Measurements from ENCODE around the gene GSDME. TPM values are rescaled to one million over a fixed set of nuclear protein-coding genes. Genes with fewer than 3 reads are reported as not detected.

GSDME gene
- total RNA-seq, 1 experiment from 2014 or later = 5.5 TPM

DNA sequence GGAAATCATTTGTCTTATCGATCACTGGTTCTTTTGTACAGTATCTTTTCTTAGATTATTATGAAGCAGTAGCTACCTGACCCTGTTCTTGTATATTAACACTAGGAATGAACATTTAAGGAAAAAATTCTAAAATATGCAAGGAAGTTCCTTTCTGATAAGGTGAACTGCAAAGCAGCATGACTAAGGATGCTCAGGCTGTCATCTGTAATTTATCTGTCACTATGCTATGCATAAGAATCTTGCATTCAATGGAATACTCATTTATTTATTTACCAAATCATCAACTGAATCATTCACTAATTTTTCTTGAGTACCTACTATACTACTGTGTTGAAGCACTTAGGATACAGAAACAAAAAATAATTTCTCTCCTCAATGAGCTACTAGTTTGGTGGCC, 5.8 kb downstream of the GSDME start:
- Histone ChIP-seq H2BK20ac (ENCODE audit: low read depth, low read length, poor library complexity, severe bottlenecking) (no peak overlapping the region), H3K27ac (ENCODE audit: insufficient read length, low read depth, low read length) (no peak overlapping the region), H2BK15ac (ENCODE audit: low read depth, low read length) (no peak overlapping the region), H3K4ac (ENCODE audit: low read depth, low read length) (no peak overlapping the region), H3K27me3 (ENCODE audit: insufficient read depth, low read length) (peaks cover 11% of the 10 kb centered on the region; the same call in 1 of the 2 replicates), H4K5ac (ENCODE audit: insufficient read length, low read depth, low read length) (no peak overlapping the region), H3K4me2 (ENCODE audit: insufficient read depth, insufficient read length, low read length) (no peak overlapping the region), H3K14ac (ENCODE audit: insufficient read depth, low read length) (no peak overlapping the region), H3K23ac (ENCODE audit: insufficient read length, low read depth, low read length) (no peak overlapping the region), H3K56ac (ENCODE audit: insufficient read length, low read depth, low read length) (no peak overlapping the region), H3K79me1 (ENCODE audit: insufficient read depth, low read depth, low read length, poor library complexity, severe bottlenecking) (no peaks in the 10 kb centered on the region), H4K20me1 (ENCODE audit: control insufficient read depth, insufficient read depth, insufficient read length) (no peaks in the 10 kb centered on the region), H3K4me1 (ENCODE audit: insufficient read depth, low read length) (no peaks in the 10 kb centered on the region), H3K79me2 (ENCODE audit: insufficient read depth, low read length) (no peaks in the 10 kb centered on the region), H4K8ac (replicated peaks; ENCODE audit: insufficient read length, low read depth, low read length) (no peak overlapping the region), H3K9me3 (ENCODE audit: control insufficient read depth, low read depth, low read length) (no peaks in the 10 kb centered on the region), H2BK12ac (ENCODE audit: insufficient read length, low read depth, low read length) (no peak overlapping the region), H3K18ac (ENCODE audit: insufficient read length, low read depth, low read length) (no peak overlapping the region), H3T11ph (ENCODE audit: low read length) (no peak overlapping the region), H3K9ac (ENCODE audit: extremely low read depth, insufficient read length, low read length) (no peak overlapping the region), H2BK120ac (ENCODE audit: low read depth, low read length, poor library complexity, severe bottlenecking) (no peak overlapping the region), H2AFZ (ENCODE audit: low read length) (no peak overlapping the region), H2BK5ac (ENCODE audit: insufficient read length, low read length) (no peak overlapping the region), H4K91ac (ENCODE audit: insufficient read length, low read depth, low read length) (no peak overlapping the region), H2AK5ac (ENCODE audit: insufficient read length, low read length) (no peak overlapping the region), H3K23me2 (ENCODE audit: insufficient read length, low read depth, low read length, poor library complexity, severe bottlenecking) (peaks cover 2% of the 10 kb centered on the region)
- H3K27me3 Mint-ChIP-seq (ENCODE audit: low read depth) = peaks cover 29% of the 10 kb centered on the region
- peaks cover 15 to 17% of the 10 kb centered on the region in 2 experiments for H3K4me1 Mint-ChIP-seq
- TF ChIP-seq CTCF (conservative IDR thresholded peaks at IDR 0.05) = no peak
- H3K4me3 Mint-ChIP-seq = no peak overlapping the region
- no peak for DNase-seq
- WGBS (ENCODE audit: extremely low coverage, insufficient read length, low lambda C conversion rate) = no CpG with 5 or more reads among the region's 1 CpG
- no peaks in the 10 kb centered on the region for H3K36me3 Mint-ChIP-seq (ENCODE audit: insufficient read depth in 1 of 3, low read depth in 3 of 3)
- H3K27ac Mint-ChIP-seq = no peak overlapping the region
- no peaks in the 10 kb centered on the region for H3K9me3 Mint-ChIP-seq

All from H9 (cell line).